SK-N-SH (cell line): ENCODE measurements around the gene OCSTAMP. TPM values are rescaled to one million over a fixed set of nuclear protein-coding genes. Genes with fewer than 3 reads are reported as not detected.

Experiments
- CTCF ChIA-PET: fragments of 300-600, 350-600 bp; formaldehyde crosslinking; extraction: SDS; loops from one replicate; lab custom pipeline; 2021; lab: Yijun Ruan, JAX
- POLR2A ChIA-PET: fragments of 350-600 bp; sonication (Branson Sonifier 250); formaldehyde crosslinking; extraction: SDS; loops from one replicate; lab custom pipeline; 2020; ENCODE audit warnings: antibody characterized with exemption, inconsistent platforms; lab: Yijun Ruan, JAX
- DNase-seq: peaks from one replicate; pipeline ENCODE4 v3.0.0; 2012
- H2AFZ ChIP-seq: fragments of 200-600 bp; sonication (generic); 2 replicates; pipeline ENCODE4 v1.8.1; 2016; ENCODE audit warnings: antibody characterized with exemption, mild to moderate bottlenecking, low read depth
- H3F3A ChIP-seq: fragments of 200-600 bp; sonication (generic); replicated peaks from 2 replicates; pipeline ENCODE3; 2016; ENCODE audit warnings: antibody characterized with exemption, mild to moderate bottlenecking; ENCODE audit not compliant: insufficient read depth
- H3K27ac ChIP-seq, 2 experiments: fragments of 200-500 bp in 1 of 2; fragments of 200-600 bp in 1 of 2; sonication (Bioruptor generic) in 1 of 2; sonication (generic), shearing (Covaris generic) in 1 of 2; 2 replicates each; pipeline versions ENCODE4 v1.5.1 to v1.6.1; 2014 to 2016; ENCODE audit warnings: low read depth in 2 of 2, inconsistent platforms in 1 of 2, low read length in 1 of 2, mild to moderate bottlenecking in 1 of 2, mixed read lengths in 1 of 2
- H3K27me3 ChIP-seq: fragments of 200-600 bp; sonication (generic), shearing (Covaris generic); 2 replicates; pipeline ENCODE4 v1.6.1; 2016; ENCODE audit warnings: mixed run types; ENCODE audit not compliant: insufficient read depth
- H3K36me3 ChIP-seq, 2 experiments: fragments of 200-500 bp in 1 of 2; fragments of 200-600 bp in 1 of 2; sonication (Bioruptor generic) in 1 of 2; sonication (generic) in 1 of 2; replicated peaks in 1 of 2; 2 replicates each; pipeline versions ENCODE3 to v1.5.1; 2014 to 2016; ENCODE audit warnings: low read length in 1 of 2, mild to moderate bottlenecking in 1 of 2; ENCODE audit not compliant: insufficient read depth in 2 of 2, control insufficient read depth in 1 of 2
- H3K4me1 ChIP-seq, 2 experiments: fragments of 200-500 bp in 1 of 2; fragments of 200-600 bp in 1 of 2; sonication (Bioruptor generic) in 1 of 2; sonication (generic), shearing (Covaris generic) in 1 of 2; 2 replicates each; pipeline versions ENCODE4 v1.5.1 to v1.6.1; 2014 to 2016; ENCODE audit warnings: low read depth in 1 of 2, low read length in 1 of 2, mixed run types in 1 of 2; ENCODE audit not compliant: insufficient read depth in 2 of 2, control insufficient read depth in 1 of 2
- H3K4me2 ChIP-seq: fragments of 200-600 bp; sonication (generic), shearing (Covaris generic); 2 replicates; pipeline ENCODE4 v1.6.1; 2017; ENCODE audit warnings: mixed run types
- H3K4me3 ChIP-seq, 2 experiments: fragments of 200-500 bp in 1 of 2; fragments of 200-600 bp in 1 of 2; sonication (Bioruptor generic) in 1 of 2; sonication (generic), shearing (Covaris generic) in 1 of 2; 2 replicates each; pipeline versions ENCODE4 v1.5.1 to v1.8.1; 2014 to 2016; ENCODE audit warnings: low read depth in 2 of 2, inconsistent platforms in 1 of 2, low read length in 1 of 2, mild to moderate bottlenecking in 1 of 2, mixed read lengths in 1 of 2, moderate library complexity in 1 of 2
- H3K79me2 ChIP-seq: fragments of 200-600 bp; sonication (generic); 2 replicates; pipeline ENCODE4 v1.8.1; 2017; ENCODE audit warnings: mild to moderate bottlenecking; ENCODE audit not compliant: insufficient read depth
- H3K9ac ChIP-seq: fragments of 200-600 bp; sonication (generic); 2 replicates; pipeline ENCODE4 v1.6.1; 2017; ENCODE audit warnings: mixed run types
- H3K9me2 ChIP-seq: fragments of 200-600 bp; sonication (generic); 2 replicates; pipeline ENCODE4 v1.6.1; 2017; ENCODE audit warnings: mixed run types
- H3K9me3 ChIP-seq: fragments of 200-600 bp; sonication (generic); 2 replicates; pipeline ENCODE4 v1.6.1; 2017; ENCODE audit warnings: mixed run types, mild to moderate bottlenecking, moderate library complexity
- H4K20me1 ChIP-seq: fragments of 200-600 bp; sonication (generic); 2 replicates; pipeline ENCODE4 v1.6.1; 2017; ENCODE audit warnings: mild to moderate bottlenecking, mixed run types; ENCODE audit not compliant: insufficient read depth
- CHD2 ChIP-seq: fragments of 150-350 bp; IDR thresholded peaks from 2 replicates; pipeline ENCODE4 v1.6.1; 2018; ENCODE audit warnings: low read length; ENCODE audit not compliant: partially characterized antibody
- EZH2phosphoT487 ChIP-seq: fragments of 200-600 bp; sonication (generic); IDR thresholded peaks from 2 replicates; pipeline ENCODE4 v1.6.1; 2017; ENCODE audit warnings: low read depth, mixed run types, mild to moderate bottlenecking, antibody characterized with exemption, moderate library complexity, borderline replicate concordance
- FOSL2 ChIP-seq: IDR thresholded peaks from 2 replicates; pipeline ENCODE4 v1.4.0; 2012; ENCODE audit warnings: low read depth, mild to moderate bottlenecking, moderate library complexity, borderline replicate concordance
- FOXJ3 ChIP-seq: sonication (generic); formaldehyde crosslinking; IDR thresholded peaks from 2 replicates; pipeline ENCODE4 v1.5.1; 2020; ENCODE audit warnings: mild to moderate bottlenecking, missing genetic modification reagents
- JUND ChIP-seq: IDR thresholded peaks from 2 replicates; pipeline ENCODE4 v1.4.0; 2012
- MXI1 ChIP-seq: IDR thresholded peaks from 2 replicates; pipeline ENCODE4 v1.6.1; 2012; ENCODE audit warnings: mild to moderate bottlenecking, low read depth, low read length, improper control_type of control experiment
- NFIC ChIP-seq: IDR thresholded peaks from 2 replicates; pipeline ENCODE4 v1.4.0; 2012; ENCODE audit warnings: borderline replicate concordance
- RAD21 ChIP-seq: IDR thresholded peaks from 2 replicates; pipeline ENCODE4 v1.6.1; 2012; ENCODE audit warnings: mild to moderate bottlenecking, low read length
- RXRA ChIP-seq: IDR thresholded peaks from 2 replicates; pipeline ENCODE4 v1.4.0; 2012; ENCODE audit warnings: low read depth, mild to moderate bottlenecking, borderline replicate concordance
- WGBS: methylation state at CpG from one replicate; pipeline ENCODE4 v1.1.6; 2017; ENCODE audit warnings: low lambda C conversion rate; 5-methylcytosine and 5-hydroxymethylcytosine counted together
- polyA plus RNA-seq, 3 experiments: library from polyadenylated mRNA; depleted of rRNA; stranded (reverse); fragments of >200 nt; gene quantifications; 2 replicates each; pipeline ENCODE4 v1.2.3, GENCODE V29; 2012
- TF ChIP-seq, protein P1 (sequence below): IDR thresholded peaks from 2 replicates; pipeline ENCODE4 v1.4.0; 2012; ENCODE audit warnings: low read depth
- TF ChIP-seq, protein P2 (sequence below): fragments of 200-600 bp; sonication (generic); IDR thresholded peaks from 2 replicates; pipeline ENCODE4 v1.6.1; 2017; ENCODE audit warnings: antibody characterized with exemption, mild to moderate bottlenecking, moderate library complexity
- TF ChIP-seq, protein P3 (sequence below): fragments of 150-350 bp; IDR thresholded peaks from 2 replicates; pipeline ENCODE4 v1.6.1; 2017; ENCODE audit warnings: antibody characterized with exemption, low read length, low read depth, borderline replicate concordance
- TF ChIP-seq, protein P4 (sequence below): IDR thresholded peaks from 2 replicates; pipeline ENCODE4; 2012
- TF ChIP-seq, protein P5 (sequence below): IDR thresholded peaks from 2 replicates; pipeline ENCODE4 v1.6.1; 2012; ENCODE audit warnings: mild to moderate bottlenecking, low read depth, low read length, moderate library complexity

OCSTAMP gene
- polyA plus RNA-seq, 1 of the 3 experiments (the other 2 are of a cell fraction) = not detected

DNA sequence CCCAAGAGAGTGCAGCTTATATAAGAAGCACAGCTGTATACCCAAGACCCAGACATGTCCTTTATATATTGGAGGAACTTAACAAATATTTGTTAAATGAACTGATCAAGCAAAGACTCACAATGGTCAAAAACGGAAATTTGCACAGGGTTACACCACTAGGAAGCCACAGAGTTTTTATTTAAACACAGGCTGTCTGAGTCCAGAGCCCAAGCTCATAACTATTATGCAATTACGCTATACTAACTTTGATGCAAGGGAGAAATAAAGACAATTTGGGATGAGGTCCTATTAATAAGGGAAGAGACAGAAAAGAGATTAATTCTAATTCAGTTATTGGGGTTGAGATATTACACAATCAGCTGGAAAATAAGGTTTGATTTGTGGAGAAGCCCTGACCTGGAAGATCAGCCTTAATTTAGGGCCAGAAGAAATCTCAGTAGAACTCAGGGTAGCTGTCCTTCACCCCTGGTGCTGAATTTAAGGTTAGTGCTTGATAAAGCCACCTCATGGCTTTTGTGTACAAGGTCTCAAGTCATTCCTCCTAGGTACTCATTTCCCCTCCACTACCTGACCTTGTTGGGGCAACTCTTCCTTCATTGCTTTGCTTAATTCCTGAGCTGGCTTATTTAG is 26.6 kb downstream of the OCSTAMP start:
- 36% methylated on average over 2 of the region's 2 CpGs for WGBS
- DNase-seq = no peak

DNA sequence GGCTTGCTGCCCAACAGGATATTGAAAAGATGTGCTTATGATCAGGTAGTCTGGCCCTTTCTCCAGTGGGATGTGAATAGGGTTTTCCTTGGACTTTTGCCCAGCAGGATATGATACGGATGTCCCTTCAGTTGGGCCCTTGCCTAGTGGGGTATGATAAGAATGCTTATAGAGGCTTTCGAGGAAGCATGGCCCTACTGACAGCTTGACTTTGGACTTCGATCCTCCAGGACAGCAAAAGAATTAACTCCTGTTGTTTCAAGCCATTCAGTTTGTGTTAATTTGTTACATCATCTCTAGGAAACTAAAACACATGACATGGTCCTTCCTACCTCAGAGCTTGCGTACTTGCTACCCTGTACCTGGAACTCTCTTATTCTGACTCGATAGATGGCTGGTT is 27.3 kb downstream of the OCSTAMP start:
- H3K36me3 ChIP-seq = no peaks in the 10 kb centered on the region
- no peaks in the 10 kb centered on the region for H4K20me1 ChIP-seq
- H3K79me2 ChIP-seq = no peaks in the 10 kb centered on the region
- no peak for DNase-seq
- H3K9ac ChIP-seq = no peak overlapping the region
- H3K4me3 ChIP-seq = no peak overlapping the region
- POLR2A ChIA-PET = no interaction called here
- 11% methylated on average over 5 of the region's 5 CpGs for WGBS
- no peaks in the 10 kb centered on the region for H3K27me3 ChIP-seq
- H3F3A ChIP-seq = no peaks in the 10 kb centered on the region
- H3K4me1 ChIP-seq = no peaks in the 10 kb centered on the region
- no peaks in the 10 kb centered on the region for H3K9me3 ChIP-seq
- no peak overlapping the region for H2AFZ ChIP-seq
- CTCF ChIA-PET = interaction anchor here (1.1 to 10.0 kb wide), 3 partner anchors 8 to 158 kb away, joined by 3 to 116 read pairs (median 12); no protein-coding TSS in a partner anchor
- no peak overlapping the region for H3K27ac ChIP-seq
- no peaks in the 10 kb centered on the region for H3K9me2 ChIP-seq
- no peak overlapping the region for H3K4me2 ChIP-seq
- TF ChIP-seq RAD21 (no peak), NFIC (no peak), JUND (no peak), MXI1 (no peak), FOSL2 (no peak), CHD2 (no peak), FOXJ3 (CRISPR knock-in tag) (no peak), RXRA (no peak), EZH2phosphoT487 (no peak)
- TF ChIP-seq, protein P1, sequence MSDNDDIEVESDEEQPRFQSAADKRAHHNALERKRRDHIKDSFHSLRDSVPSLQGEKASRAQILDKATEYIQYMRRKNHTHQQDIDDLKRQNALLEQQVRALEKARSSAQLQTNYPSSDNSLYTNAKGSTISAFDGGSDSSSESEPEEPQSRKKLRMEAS = no peak
- TF ChIP-seq, protein P2, sequence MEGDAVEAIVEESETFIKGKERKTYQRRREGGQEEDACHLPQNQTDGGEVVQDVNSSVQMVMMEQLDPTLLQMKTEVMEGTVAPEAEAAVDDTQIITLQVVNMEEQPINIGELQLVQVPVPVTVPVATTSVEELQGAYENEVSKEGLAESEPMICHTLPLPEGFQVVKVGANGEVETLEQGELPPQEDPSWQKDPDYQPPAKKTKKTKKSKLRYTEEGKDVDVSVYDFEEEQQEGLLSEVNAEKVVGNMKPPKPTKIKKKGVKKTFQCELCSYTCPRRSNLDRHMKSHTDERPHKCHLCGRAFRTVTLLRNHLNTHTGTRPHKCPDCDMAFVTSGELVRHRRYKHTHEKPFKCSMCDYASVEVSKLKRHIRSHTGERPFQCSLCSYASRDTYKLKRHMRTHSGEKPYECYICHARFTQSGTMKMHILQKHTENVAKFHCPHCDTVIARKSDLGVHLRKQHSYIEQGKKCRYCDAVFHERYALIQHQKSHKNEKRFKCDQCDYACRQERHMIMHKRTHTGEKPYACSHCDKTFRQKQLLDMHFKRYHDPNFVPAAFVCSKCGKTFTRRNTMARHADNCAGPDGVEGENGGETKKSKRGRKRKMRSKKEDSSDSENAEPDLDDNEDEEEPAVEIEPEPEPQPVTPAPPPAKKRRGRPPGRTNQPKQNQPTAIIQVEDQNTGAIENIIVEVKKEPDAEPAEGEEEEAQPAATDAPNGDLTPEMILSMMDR = no peak
- TF ChIP-seq, protein P3, sequence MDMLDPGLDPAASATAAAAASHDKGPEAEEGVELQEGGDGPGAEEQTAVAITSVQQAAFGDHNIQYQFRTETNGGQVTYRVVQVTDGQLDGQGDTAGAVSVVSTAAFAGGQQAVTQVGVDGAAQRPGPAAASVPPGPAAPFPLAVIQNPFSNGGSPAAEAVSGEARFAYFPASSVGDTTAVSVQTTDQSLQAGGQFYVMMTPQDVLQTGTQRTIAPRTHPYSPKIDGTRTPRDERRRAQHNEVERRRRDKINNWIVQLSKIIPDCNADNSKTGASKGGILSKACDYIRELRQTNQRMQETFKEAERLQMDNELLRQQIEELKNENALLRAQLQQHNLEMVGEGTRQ = no peak
- TF ChIP-seq, protein P4, sequence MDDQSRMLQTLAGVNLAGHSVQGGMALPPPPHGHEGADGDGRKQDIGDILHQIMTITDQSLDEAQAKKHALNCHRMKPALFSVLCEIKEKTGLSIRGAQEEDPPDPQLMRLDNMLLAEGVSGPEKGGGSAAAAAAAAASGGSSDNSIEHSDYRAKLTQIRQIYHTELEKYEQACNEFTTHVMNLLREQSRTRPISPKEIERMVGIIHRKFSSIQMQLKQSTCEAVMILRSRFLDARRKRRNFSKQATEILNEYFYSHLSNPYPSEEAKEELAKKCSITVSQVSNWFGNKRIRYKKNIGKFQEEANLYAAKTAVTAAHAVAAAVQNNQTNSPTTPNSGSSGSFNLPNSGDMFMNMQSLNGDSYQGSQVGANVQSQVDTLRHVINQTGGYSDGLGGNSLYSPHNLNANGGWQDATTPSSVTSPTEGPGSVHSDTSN = no peak

More for the DNA sequence above, 26.6 kb downstream of the OCSTAMP start:
- H2AFZ ChIP-seq = no peak overlapping the region
- no peaks in the 10 kb centered on the region for H3K9me3 ChIP-seq
- no peaks in the 10 kb centered on the region for H3K4me1 ChIP-seq
- no peaks in the 10 kb centered on the region for H4K20me1 ChIP-seq
- H3K27me3 ChIP-seq = no peaks in the 10 kb centered on the region
- no peak overlapping the region for H3K27ac ChIP-seq
- TF ChIP-seq, protein P5, sequence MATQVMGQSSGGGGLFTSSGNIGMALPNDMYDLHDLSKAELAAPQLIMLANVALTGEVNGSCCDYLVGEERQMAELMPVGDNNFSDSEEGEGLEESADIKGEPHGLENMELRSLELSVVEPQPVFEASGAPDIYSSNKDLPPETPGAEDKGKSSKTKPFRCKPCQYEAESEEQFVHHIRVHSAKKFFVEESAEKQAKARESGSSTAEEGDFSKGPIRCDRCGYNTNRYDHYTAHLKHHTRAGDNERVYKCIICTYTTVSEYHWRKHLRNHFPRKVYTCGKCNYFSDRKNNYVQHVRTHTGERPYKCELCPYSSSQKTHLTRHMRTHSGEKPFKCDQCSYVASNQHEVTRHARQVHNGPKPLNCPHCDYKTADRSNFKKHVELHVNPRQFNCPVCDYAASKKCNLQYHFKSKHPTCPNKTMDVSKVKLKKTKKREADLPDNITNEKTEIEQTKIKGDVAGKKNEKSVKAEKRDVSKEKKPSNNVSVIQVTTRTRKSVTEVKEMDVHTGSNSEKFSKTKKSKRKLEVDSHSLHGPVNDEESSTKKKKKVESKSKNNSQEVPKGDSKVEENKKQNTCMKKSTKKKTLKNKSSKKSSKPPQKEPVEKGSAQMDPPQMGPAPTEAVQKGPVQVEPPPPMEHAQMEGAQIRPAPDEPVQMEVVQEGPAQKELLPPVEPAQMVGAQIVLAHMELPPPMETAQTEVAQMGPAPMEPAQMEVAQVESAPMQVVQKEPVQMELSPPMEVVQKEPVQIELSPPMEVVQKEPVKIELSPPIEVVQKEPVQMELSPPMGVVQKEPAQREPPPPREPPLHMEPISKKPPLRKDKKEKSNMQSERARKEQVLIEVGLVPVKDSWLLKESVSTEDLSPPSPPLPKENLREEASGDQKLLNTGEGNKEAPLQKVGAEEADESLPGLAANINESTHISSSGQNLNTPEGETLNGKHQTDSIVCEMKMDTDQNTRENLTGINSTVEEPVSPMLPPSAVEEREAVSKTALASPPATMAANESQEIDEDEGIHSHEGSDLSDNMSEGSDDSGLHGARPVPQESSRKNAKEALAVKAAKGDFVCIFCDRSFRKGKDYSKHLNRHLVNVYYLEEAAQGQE = peak; percentile 92
- TF ChIP-seq, protein P4 = no peak
- no peak for TF ChIP-seq CHD2
- no peaks in the 10 kb centered on the region for H3K9me2 ChIP-seq
- H3K79me2 ChIP-seq = no peaks in the 10 kb centered on the region
- no peak overlapping the region for H3K4me2 ChIP-seq
- no peaks in the 10 kb centered on the region for H3F3A ChIP-seq
- H3K36me3 ChIP-seq = no peaks in the 10 kb centered on the region
- ChIA-PET CTCF (interaction anchor here (1.0 to 10.0 kb wide), 4 partner anchors 15 to 158 kb away, joined by 4 to 116 read pairs (median 8); no protein-coding TSS in a partner anchor), POLR2A (no interaction called here)
- H3K4me3 ChIP-seq = no peak overlapping the region
- H3K9ac ChIP-seq = no peak overlapping the region
